Epithelial cell of esophagus (primary cell): ENCODE results near the gene TCP11L1.
A peak's percentile ranks its signal among the peaks of the same experiment; 100 is the strongest.
"Not testable (repeated sequence)": the region's sequence is repeated elsewhere in the genome, so short reads cannot be mapped to it uniquely, and the experiment has no call there.

Experiments used
- DNase-seq: peaks from one replicate; pipeline ENCODE4 v3.0.0; 2010; ENCODE audit warnings: low read depth
- H3K4me3 ChIP-seq: 2 replicates; pipeline ENCODE4 v1.5.1; 2011; ENCODE audit warnings: mild to moderate bottlenecking, low read length, control low read depth
- TF ChIP-seq, protein P1 (sequence below): IDR thresholded peaks from 2 replicates; pipeline ENCODE4 v1.5.1; 2011; ENCODE audit warnings: low read depth, mild to moderate bottlenecking, low read length, control low read depth, inconsistent platforms; ENCODE audit not compliant: insufficient read depth; ENCODE audit errors: missing control alignments

Gene TCP11L1

DNA sequence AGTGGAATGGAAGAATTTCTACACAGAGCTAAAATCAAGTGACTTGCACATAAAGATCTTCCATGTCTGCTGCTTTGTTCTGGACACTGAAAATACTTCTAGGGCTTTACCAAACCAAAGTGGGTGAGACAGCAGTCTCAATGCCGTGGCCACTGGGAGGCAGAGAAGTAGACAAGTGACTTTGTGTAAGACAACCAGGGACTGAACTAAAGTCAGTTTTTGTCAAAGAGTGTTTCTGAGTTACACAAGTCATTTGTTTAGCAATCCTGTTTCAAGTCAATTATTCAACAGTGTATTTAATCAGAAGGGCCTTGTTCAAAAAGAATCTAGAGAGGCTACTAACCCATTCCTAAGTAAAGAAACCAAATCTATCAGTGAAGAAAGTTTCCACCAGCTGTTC lies 46.6 kb downstream of the TCP11L1 start:
- TF ChIP-seq, protein P1, sequence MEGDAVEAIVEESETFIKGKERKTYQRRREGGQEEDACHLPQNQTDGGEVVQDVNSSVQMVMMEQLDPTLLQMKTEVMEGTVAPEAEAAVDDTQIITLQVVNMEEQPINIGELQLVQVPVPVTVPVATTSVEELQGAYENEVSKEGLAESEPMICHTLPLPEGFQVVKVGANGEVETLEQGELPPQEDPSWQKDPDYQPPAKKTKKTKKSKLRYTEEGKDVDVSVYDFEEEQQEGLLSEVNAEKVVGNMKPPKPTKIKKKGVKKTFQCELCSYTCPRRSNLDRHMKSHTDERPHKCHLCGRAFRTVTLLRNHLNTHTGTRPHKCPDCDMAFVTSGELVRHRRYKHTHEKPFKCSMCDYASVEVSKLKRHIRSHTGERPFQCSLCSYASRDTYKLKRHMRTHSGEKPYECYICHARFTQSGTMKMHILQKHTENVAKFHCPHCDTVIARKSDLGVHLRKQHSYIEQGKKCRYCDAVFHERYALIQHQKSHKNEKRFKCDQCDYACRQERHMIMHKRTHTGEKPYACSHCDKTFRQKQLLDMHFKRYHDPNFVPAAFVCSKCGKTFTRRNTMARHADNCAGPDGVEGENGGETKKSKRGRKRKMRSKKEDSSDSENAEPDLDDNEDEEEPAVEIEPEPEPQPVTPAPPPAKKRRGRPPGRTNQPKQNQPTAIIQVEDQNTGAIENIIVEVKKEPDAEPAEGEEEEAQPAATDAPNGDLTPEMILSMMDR, result no peak
- no peak for DNase-seq
- no peak overlapping the region for H3K4me3 ChIP-seq

DNA sequence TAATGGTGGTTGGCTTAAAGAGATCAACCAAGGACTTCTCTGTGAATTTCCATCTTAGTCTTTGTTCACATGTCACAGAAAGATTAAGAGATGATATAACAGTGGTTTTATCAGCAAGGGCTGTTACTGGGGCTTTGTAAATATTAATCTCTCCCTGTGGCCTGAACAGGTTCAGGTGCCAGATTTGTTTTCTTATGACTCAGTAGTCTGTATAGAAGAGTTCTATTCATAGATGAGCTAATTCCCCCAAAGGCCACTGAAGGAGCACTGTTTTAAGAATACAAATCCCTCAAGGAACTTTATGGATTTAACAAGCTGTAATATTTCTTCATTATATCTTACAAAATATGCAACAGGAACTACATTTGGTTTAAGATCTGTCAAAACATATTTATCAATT lies 50.4 kb downstream of the TCP11L1 start:
- H3K4me3 ChIP-seq, result no peak overlapping the region
- peak; percentile 48 for DNase-seq
- TF ChIP-seq, protein P1, result peak; percentile 21

DNA sequence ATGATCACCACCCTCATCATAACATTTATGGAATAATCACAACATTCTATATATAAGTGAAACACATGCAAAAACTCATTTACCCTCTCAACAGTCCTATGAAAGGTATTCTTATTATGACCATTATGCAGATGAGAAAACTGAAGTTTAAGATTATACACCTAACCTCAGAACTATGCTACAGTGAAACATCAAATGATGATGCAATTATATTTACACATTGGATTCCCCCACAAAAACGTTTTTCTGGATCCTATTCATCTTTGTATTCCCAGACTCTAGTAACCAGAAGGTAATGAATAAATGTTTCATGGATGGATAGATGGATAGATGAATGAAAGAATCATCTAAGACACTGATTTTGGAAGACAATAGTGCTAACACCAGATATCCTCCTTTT lies 54.8 kb downstream of the TCP11L1 start:
- H3K4me3 ChIP-seq, result no peak overlapping the region
- TF ChIP-seq, protein P1, result no peak
- no peak for DNase-seq

DNA sequence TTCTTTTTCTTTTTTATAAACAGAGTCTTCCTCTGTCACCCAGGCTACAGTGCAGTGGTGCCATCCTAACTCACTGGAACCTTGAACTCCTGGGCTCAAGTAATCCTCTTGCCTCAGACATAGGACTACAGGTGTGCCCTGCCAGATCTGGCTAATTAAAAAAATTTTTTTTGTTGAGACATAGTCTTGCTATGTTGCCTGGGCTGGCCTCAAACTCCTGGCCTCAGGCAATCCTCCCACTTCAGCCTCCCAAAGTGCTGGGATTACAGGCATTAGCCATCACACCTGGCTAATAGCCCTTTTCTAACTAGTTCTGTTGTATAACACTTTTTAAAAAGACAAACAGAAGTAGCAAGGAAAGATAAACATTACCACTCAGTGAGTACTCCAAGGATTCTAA lies 64.5 kb downstream of the TCP11L1 start:
- DNase-seq, result no peak
- H3K4me3 ChIP-seq, result no peak overlapping the region
- TF ChIP-seq, protein P1, result no peak

DNA sequence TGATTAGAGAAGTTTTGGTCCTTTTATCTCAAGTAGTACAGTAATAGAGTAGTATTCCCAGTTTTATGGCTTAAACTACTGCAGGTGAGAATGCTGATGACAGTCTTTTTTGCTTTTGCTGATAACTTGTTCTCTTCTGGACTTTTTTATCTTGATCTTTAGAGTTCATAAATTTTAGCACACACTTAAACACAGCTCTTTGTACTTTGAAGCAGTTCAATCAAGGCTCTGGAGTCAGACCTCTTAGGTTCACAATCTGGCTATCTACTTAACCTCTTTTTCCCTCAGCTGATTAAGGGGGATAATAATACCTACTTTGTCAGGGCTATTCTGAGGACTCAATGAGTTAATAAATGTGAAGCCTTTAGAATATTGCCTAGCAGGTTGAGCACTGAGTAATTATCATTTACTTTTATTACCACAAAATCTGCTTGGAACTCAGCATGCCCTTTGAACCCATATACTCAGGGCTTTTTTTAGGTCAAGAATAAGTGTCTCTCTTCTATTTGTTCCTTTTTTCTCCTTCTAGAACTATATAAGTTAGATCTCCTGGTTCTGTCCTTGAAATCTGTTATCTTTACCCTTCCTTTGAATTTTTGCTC lies 70.0 kb downstream of the TCP11L1 start:
- no peak for DNase-seq

DNA sequence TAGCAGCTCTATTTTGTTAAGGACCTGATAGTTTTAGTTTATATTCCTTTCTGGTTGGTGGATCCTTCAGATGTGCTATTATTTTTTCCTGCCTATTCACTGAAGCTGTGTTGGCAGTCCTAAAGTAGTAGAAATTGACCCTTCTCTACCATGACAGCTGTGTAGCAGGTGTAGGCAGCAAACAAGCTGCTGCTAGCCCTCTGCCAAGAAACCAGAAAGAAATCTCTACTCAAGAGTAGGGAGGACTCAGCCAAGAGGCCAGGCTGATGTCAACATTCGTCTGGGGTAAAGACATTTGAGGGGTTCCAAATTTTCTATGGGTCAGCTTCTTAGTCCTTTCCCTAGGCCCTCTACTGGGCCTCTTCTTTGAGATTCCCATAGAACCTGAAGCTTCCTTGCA lies 70.7 kb downstream of the TCP11L1 start:
- H3K4me3 ChIP-seq, result no peak overlapping the region
- TF ChIP-seq, protein P1, result no peak
- DNase-seq, result no peak

More for the DNA sequence above, 70.0 kb downstream of the TCP11L1 start:
- no peak overlapping the region for H3K4me3 ChIP-seq
- TF ChIP-seq, protein P1, result no peak

DNA sequence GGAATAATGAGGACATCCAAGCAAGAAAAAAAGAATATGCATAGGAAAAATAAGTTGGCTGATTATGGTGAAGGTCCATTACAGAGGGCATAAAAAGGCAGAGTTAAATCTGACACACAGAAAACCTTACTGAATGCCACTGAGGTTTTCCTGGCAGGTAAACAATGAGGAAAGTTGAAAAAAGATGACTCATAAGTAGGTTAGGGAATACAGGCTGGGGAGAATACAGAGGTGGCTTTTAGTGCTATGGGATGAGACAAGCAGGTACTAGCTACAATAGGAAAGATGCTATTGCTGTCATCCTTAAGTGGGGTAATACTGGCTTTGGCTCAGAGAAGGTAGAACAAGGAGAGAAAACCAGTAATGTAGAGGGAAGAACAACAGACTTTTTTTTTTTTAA lies 77.2 kb downstream of the TCP11L1 start:
- TF ChIP-seq, protein P1, result no peak
- peak; percentile 82 for DNase-seq
- H3K4me3 ChIP-seq, result no peak overlapping the region

DNA sequence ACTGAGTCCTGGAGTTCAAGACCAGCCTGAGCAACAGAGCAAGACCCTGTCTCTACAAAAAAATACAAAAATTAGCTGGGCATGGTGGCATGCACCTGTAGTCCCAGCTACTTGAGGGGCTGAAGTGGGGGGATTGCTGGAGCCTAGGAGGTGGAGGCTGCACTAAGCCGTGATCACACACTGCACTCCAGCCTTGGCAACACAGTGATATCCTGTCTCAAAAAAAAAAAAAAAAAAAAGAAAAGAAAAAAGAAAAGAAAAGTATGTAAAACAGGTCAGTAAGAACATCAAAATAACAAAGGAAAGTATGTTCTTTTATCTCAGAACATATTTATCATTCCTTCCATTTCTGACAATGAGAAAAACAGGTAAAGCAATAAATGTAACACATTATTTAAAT lies 83.3 kb downstream of the TCP11L1 start:
- not testable (repeated sequence) for H3K4me3 ChIP-seq, DNase-seq
